Brain microvascular endothelial cell (primary cell): Measurements from ENCODE around the gene HAND1.

Source experiments
- DNase-seq: peaks from one replicate; pipeline ENCODE4 v3.0.0-alpha.2; 2020
- H3K27ac ChIP-seq: fragments of 250-450 bp; sonication (Bioruptor Pico); 2 replicates; pipeline ENCODE4 v1.5.1; 2020; ENCODE audit warnings: mild to moderate bottlenecking, moderate library complexity
- H3K27me3 ChIP-seq: fragments of 250-450 bp; sonication (Bioruptor Pico); replicated peaks from 2 replicates; pipeline ENCODE4 v1.5.1; 2020; ENCODE audit warnings: mild to moderate bottlenecking
- H3K36me3 ChIP-seq: fragments of 250-450 bp; sonication (Bioruptor Pico); replicated peaks from 2 replicates; pipeline ENCODE4 v1.5.1; 2020; ENCODE audit warnings: mild to moderate bottlenecking
- H3K4me3 ChIP-seq: 2 replicates; pipeline ENCODE4 v1.5.1; 2011; ENCODE audit warnings: low read depth, mild to moderate bottlenecking, control low read depth, low read length, moderate library complexity
- CTCF ChIP-seq: IDR thresholded peaks from 2 replicates; pipeline ENCODE4 v1.5.1; 2011; ENCODE audit warnings: low read depth, mild to moderate bottlenecking, moderate library complexity, low read length, control low read depth, inconsistent platforms; ENCODE audit errors: missing control alignments
- in situ Hi-C: cut with HindIII; loops from 2 replicates; pipeline ENCODE4 v1.10.0; 2017; ENCODE audit warnings: low sequenced_read_pairs, low pct_ligation_motif_present

HAND1 gene

GRCh38 chr5:154459015-154459414, 19.0 kb downstream of the HAND1 start:
- in situ Hi-C loops = no loop called here
- DNase-seq = no peak
- Histone ChIP-seq H3K27ac (no peak overlapping the region), H3K27me3 (no peaks in the 10 kb centered on the region), H3K4me3 (no peak overlapping the region), H3K36me3 (peaks cover 18% of the 10 kb centered on the region)
- no peak for TF ChIP-seq CTCF

- peaks cover 34% of the 10 kb centered on the region for H3K36me3 ChIP-seq
- H3K27me3 ChIP-seq = no peaks in the 10 kb centered on the region
- in situ Hi-C loops = no loop called here
- H3K4me3 ChIP-seq = no peak overlapping the region
- H3K27ac ChIP-seq = no peak overlapping the region
- no peak for DNase-seq
- no peak for TF ChIP-seq CTCF
Measured at GRCh38 chr5:154456540-154456939, 21.5 kb downstream of the HAND1 start.

- H3K36me3 ChIP-seq = peaks cover 44% of the 10 kb centered on the region
- TF ChIP-seq CTCF = no peak
- in situ Hi-C loops = no loop called here
Measured at GRCh38 chr5:154455585-154455984, 22.4 kb downstream of the HAND1 start.

GRCh38 chr5:154451957-154452356, 26.1 kb downstream of the HAND1 start:
- peaks cover 46% of the 10 kb centered on the region for H3K36me3 ChIP-seq
- TF ChIP-seq CTCF = no peak
- in situ Hi-C loops = no loop called here

More at GRCh38 chr5:154455585-154455984, 22.4 kb downstream of the HAND1 start:
- DNase-seq = no peak
- Histone ChIP-seq H3K4me3 (no peak overlapping the region), H3K27ac (no peak overlapping the region), H3K27me3 (no peaks in the 10 kb centered on the region)

GRCh38 chr5:154449786-154450185, 28.2 kb downstream of the HAND1 start:
- in situ Hi-C loops = no loop called here
- H3K27ac ChIP-seq = no peak overlapping the region
- TF ChIP-seq CTCF = no peak
- H3K36me3 ChIP-seq = peaks cover 31% of the 10 kb centered on the region
- DNase-seq = no peak
- no peak overlapping the region for H3K4me3 ChIP-seq
- H3K27me3 ChIP-seq = no peaks in the 10 kb centered on the region

More at GRCh38 chr5:154451957-154452356, 26.1 kb downstream of the HAND1 start:
- H3K4me3 ChIP-seq = no peak overlapping the region
- H3K27ac ChIP-seq = no peak overlapping the region
- no peaks in the 10 kb centered on the region for H3K27me3 ChIP-seq
- no peak for DNase-seq

- H3K4me3 ChIP-seq = peak overlapping the region; percentile 93
- H3K36me3 ChIP-seq = peaks cover 15% of the 10 kb centered on the region
- DNase-seq = no peak
- H3K27ac ChIP-seq = no peak overlapping the region
- in situ Hi-C loops = no loop called here
- H3K27me3 ChIP-seq = no peaks in the 10 kb centered on the region
- TF ChIP-seq CTCF = no peak
Measured at GRCh38 chr5:154447089-154447725, 30.8 kb downstream of the HAND1 start.
